Activated CD4-positive, alpha-beta T cell treated with anti-CD3 and anti-CD28 coated beads, Interleukin-2, amount 50 U/mL, for 16 hours (primary cell): ENCODE results near the gene SLC9C1.

ENCODE experiments used
- DNase-seq: peaks from one replicate; pipeline ENCODE4 v3.0.0-alpha.2; 2020

The SLC9C1 gene

DNA sequence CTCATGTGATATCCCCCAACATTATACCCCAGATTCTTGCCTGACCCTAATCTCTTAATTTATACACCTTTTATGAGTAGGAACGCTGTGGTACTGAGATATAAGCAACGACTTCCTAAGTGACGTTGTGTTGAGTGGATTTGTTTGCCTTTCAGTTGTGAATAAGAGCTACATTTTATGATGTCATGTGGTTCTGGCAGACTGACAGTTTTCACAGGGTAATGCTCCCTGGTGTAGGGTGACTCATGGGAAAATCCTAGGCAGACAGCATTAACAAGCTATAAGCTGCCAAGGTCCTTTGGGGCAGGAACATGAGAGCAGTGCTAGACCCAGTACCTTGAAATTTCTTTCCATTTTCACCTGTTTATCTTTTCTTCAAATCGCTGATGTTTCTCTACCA, 196.6 kb downstream of the SLC9C1 start:
- DNase-seq: peak; percentile 39

DNA sequence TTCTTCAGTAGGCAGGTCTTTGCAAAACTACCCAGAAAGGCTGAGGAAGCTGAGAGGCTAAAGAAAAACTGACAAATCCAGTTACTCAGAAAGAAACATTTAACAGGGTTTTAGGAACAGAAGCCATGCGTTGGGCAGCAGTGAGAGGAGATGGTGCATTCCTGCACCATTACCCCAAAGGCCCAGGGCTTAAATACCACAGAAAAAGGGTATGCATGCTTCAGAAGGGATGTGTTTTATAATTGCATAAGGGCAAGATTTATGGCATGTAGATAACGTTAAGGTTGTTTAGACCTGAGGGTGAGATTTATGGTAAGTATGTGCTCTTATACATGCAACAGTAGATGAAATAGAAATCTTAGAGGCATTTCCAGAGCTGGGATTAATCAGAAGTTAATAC, 197.8 kb downstream of the SLC9C1 start:
- DNase-seq: no peak

DNA sequence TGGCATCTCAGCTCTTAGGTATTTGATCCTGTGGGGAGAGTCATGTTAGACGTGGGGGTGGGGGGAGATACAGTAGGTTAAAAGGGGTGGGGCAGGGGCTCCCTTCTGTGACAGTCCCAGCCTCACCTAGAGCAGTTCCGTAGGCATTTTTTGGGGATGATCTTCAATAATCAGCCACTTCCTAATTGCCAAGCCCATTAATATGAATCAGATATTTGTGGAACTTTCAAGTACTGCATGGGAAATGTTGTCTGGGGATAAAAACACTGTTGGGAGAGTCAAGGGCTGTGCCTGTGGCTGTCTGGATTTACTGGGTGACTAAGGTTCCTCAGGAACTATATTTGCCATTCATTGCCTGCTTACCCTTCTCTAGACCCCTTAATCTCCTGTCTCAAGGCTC, 198.3 kb downstream of the SLC9C1 start:
- DNase-seq: no peak

DNA sequence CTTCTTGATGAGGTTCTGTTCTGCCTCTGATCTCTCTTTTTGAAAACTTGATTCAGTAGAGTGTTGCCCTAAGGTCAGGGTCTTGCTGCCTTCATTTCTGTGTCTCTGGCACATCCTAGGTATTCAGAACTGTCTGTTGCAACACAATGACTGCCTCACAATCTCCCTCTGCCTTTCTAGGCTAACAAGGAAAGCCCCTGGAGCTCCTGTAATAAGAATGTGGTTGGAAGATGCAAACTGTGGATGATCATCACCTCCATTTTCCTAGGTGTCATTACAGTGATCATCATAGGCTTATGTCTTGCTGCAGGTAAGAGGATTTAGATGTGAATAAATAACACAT, 200.9 kb downstream of the SLC9C1 start:
- no peak for DNase-seq

DNA sequence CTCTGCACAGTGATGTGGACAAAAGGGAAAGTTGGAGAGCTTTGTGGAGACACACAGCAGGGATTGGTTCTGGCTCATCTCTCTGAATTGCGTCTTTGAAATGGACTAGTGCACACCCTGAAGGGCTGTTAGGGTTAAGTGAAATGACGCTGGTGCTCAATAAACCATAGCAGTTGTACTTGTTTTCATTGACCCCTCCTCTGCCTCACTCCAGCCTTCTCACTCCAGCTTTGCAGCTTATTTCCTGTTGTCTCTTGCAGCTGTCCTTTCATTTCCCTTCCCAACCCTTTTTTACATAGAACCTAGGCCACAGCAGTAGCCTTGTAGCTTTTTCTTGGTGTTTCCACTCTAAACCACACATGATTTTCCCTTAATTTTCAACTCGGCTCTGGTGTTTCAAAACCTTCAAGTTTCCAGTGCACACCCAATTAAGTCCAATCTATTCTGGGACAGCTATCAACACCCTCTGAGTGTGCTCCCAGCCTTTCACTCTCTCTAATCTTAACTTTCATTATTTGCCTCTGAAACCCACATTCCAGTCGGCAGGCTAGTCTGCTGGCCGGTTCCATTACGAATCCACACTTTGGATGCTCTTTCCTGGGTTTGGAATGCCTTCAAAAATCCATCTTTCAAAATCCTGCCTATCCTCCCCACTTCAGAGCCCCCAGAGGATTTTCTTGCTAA, 201.4 kb downstream of the SLC9C1 start:
- DNase-seq: no peak

DNA sequence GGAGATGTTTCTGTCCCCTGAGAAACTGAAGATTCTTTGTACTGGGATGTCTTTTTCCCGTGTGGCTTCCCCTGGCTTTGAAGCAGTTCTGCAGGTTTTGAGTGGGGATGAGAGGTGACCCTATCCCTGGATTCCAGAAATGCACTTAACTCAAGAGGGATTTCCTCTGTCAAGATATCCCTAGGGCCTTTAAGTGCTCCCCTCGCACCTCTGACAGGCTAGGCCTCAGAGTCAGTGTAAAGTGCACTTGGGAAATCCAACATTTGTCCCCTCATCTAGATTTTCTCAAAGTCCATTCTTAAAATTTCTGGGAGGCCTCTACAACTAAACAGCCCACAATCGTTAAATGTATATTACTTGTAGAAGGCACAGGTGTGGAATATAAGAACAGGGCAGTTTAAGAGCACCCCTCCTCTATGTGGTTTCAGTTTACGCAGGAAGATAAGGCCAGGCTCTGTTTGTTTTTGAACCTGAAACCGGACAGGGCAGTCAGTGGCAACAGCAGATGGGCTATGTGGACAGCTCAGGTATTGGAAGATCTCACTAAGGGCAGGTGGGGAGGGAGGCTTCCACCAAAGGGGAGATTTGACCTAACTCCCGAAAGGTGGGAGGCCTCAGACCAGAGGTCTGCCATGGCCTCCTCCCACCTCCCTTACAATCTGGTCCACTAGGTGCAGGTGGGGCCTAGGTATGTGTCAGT, 203.0 kb downstream of the SLC9C1 start:
- no peak for DNase-seq
